Kidney (tissue), 14 donors: ENCODE data around the gene IFT74. TPM values are rescaled to one million over a fixed set of nuclear protein-coding genes. Genes with fewer than 3 reads are reported as not detected.

ENCODE experiments used
- DNase-seq, 5 donors: peaks; one replicate each; pipeline ENCODE4 v3.0.0-alpha.2; 2013 to 2020
- FAIRE-seq: peaks from 2 replicates; lab custom pipeline; 2012; peaks lifted over from hg19 to GRCh38; lab: Jason Lieb, UNC
- H3K27ac ChIP-seq, 2 donors: one replicate each; pipeline ENCODE4 v1.7.0; 2013; ENCODE audit warnings: low read depth in 2 of 2, low read length in 2 of 2, inconsistent platforms in 1 of 2
- H3K27me3 ChIP-seq: one replicate; pipeline ENCODE4 v1.7.1; 2013; ENCODE audit warnings: low read length, inconsistent platforms; ENCODE audit not compliant: control insufficient read depth, insufficient read depth
- H3K36me3 ChIP-seq, 3 donors: one replicate each; pipeline versions ENCODE4 v1.7.0 to v1.7.1; 2013; ENCODE audit warnings: low read length in 3 of 3, control low read depth in 1 of 3, inconsistent platforms in 1 of 3; ENCODE audit not compliant: insufficient read depth in 3 of 3, control insufficient read depth in 2 of 3
- H3K4me1 ChIP-seq, 3 donors: one replicate each; pipeline versions ENCODE4 v1.7.0 to v1.7.1; 2013; ENCODE audit warnings: low read length in 3 of 3, inconsistent platforms in 1 of 3, low read depth in 1 of 3; ENCODE audit not compliant: control insufficient read depth in 2 of 3, insufficient read depth in 2 of 3
- H3K4me3 ChIP-seq, 3 donors: one replicate each; pipeline versions ENCODE4 v1.7.0 to v1.8.1; 2013; ENCODE audit warnings: low read length in 3 of 3, control low read depth in 1 of 3, inconsistent platforms in 1 of 3
- H3K9ac ChIP-seq, 3 donors: one replicate each; pipeline versions ENCODE4 v1.7.0 to v1.7.1; 2013; ENCODE audit warnings: low read length in 3 of 3, control low read depth in 1 of 3, inconsistent platforms in 1 of 3
- H3K9me3 ChIP-seq, 3 donors: one replicate each; pipeline versions ENCODE4 v1.7.0 to v1.7.1; 2013; ENCODE audit warnings: low read length in 3 of 3, control low read depth in 1 of 3, inconsistent platforms in 1 of 3; ENCODE audit not compliant: control insufficient read depth in 2 of 3, insufficient read depth in 1 of 3
- intact Hi-C: fragments of 100-400 bp; cut with DNase I; formaldehyde crosslinking; loops from one replicate; pipeline ENCODE4 v1.11.1; 2022
- polyA plus RNA-seq: library from polyadenylated mRNA; stranded (reverse); fragments of 350-450 nt; fragmentation: Illumina TruSeq; extraction: RNeasy Lipid Tissue Mini Kit (QIAGEN cat#74804); gene quantifications from one replicate; pipeline ENCODE4 v1.2.3, GENCODE V29; 2014; ENCODE audit warnings: low read depth, low replicate concordance; ENCODE audit not compliant: insufficient read depth
- total RNA-seq: library from RNA; stranded (reverse); fragmentation: NEBNext Ultra II Directional; extraction: Animal tissue kit (Norgen Biotek cat#: 25700); gene quantifications from one replicate; pipeline ENCODE4 v1.2.1, GENCODE V29; 2021
- TF ChIP-seq, protein P1 (sequence below): IDR thresholded peaks from 3 replicates; pipeline ENCODE4 v1.5.1; 2012; ENCODE audit warnings: mild to moderate bottlenecking, moderate library complexity, borderline replicate concordance; ENCODE audit not compliant: insufficient read depth; ENCODE audit errors: extremely low read depth
- donor health status: control.
- donor health status: control.
- donor health status: control.
- donor health status: control.
- donor health status: control.
- donor health status: DM: yes; HTN: yes; CAD: no.
- donor health status: Normal renal cell carcinoma (clear cell type).

Gene IFT74
- total and polyA plus RNA-seq, 2 donors from 2014 or later, result 14.1 to 23.5 TPM

DNA sequence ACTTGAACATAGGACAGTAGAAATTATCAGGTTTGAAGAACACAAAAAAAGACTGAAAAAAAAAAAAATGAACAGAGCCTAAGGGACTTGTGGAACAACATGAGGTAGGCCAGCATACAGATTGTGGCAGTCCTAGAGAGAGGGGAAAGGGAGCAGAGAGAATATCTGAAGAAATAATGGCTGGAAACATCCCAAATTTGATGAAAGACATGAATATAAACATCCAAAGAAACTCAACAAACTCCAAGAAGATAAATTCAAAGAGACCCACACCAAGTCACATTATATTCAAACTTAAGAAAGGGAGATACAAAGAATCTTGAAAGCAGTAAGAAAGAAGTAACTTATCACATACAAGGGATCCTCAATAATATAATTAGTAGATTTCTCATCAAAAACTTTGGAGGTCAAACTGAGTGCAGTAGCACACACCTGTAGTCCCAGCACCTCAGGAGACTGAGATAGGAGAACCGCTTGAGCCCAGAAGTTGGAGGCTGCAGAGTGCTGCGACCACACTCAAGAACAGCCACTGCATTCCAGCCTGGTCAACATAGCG lies 18.3 kb upstream of the IFT74 start:
- H3K27me3 ChIP-seq, result no peaks in the 10 kb centered on the region
- H3K4me1 ChIP-seq, result no peaks in the 10 kb centered on the region
- FAIRE-seq (no peak), DNase-seq (no peak)
- H3K27ac ChIP-seq, result no peak overlapping the region
- intact Hi-C loops, result no loop called here
- H3K9me3 ChIP-seq, result peaks cover 0 to 5% (median 0%) of the 10 kb centered on the region in 3 donors
- H3K36me3 ChIP-seq, result no peaks in the 10 kb centered on the region
- no peak overlapping the region for H3K9ac ChIP-seq
- TF ChIP-seq, protein P1, sequence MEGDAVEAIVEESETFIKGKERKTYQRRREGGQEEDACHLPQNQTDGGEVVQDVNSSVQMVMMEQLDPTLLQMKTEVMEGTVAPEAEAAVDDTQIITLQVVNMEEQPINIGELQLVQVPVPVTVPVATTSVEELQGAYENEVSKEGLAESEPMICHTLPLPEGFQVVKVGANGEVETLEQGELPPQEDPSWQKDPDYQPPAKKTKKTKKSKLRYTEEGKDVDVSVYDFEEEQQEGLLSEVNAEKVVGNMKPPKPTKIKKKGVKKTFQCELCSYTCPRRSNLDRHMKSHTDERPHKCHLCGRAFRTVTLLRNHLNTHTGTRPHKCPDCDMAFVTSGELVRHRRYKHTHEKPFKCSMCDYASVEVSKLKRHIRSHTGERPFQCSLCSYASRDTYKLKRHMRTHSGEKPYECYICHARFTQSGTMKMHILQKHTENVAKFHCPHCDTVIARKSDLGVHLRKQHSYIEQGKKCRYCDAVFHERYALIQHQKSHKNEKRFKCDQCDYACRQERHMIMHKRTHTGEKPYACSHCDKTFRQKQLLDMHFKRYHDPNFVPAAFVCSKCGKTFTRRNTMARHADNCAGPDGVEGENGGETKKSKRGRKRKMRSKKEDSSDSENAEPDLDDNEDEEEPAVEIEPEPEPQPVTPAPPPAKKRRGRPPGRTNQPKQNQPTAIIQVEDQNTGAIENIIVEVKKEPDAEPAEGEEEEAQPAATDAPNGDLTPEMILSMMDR, result no peak
- no peak overlapping the region for H3K4me3 ChIP-seq

DNA sequence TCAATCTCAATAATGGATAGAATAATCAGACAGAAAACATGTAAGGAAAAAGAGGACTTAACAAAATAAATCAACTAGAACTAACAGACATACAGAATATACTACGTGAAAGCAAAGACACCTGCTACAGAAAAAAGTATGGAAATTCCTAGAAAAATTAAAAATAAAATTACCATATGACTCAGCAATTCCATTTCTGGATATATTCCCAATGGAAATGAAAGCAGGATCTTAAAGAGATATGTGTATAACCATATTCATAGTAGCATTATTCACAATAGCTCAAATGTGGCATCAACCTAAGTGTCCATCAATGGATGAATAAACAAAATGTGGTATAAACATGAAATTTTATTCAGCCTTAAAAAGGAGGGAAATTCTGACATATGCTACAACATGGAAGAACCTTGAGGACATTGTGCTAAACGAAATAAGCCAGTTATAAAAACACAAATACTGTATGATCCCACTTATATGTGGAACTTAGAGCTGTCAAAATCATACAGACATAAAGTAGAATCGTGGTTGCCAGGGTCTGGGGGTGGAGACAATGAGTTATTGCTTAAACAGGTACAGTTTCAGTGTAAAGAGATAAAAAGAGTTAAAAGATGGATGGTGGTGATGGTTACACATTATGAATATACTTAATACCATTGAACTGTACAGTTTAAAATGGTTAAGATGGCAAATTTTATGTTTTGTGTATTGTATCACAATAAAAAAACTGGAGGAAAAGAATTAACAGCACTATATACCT lies 16.1 kb upstream of the IFT74 start:
- no peak for FAIRE-seq
- intact Hi-C loops, result no loop called here
- TF ChIP-seq, protein P1, result no peak
- H3K27ac ChIP-seq, result no peak overlapping the region
- DNase-seq, result no peak
- no peaks in the 10 kb centered on the region for H3K36me3 ChIP-seq
- no peaks in the 10 kb centered on the region for H3K27me3 ChIP-seq
- H3K9ac ChIP-seq, result no peak overlapping the region
- H3K4me1 ChIP-seq, result no peaks in the 10 kb centered on the region
- no peak overlapping the region for H3K4me3 ChIP-seq
- peaks cover 0 to 5% (median 0%) of the 10 kb centered on the region in 3 donors for H3K9me3 ChIP-seq

DNA sequence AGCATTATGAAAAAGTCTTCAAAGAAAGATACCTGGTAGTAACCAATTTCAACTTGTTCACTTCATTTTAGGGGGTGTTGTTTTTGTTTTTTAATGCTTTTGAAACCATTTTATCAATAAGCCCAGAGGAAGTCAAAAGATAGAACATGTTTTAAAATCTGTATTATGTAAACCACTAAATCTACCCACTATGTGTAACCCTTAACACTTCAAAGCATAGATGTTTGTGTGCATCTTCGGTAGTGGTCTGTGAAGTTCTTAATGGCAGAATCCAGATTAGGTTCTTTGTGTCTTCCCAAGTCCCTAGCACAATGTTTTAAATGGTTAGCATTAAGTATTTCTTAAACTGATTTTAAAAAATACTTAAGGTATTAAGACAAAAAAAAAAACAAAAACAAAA lies 15.4 kb upstream of the IFT74 start:
- Histone ChIP-seq H3K27me3 (no peaks in the 10 kb centered on the region), H3K9ac (no peak overlapping the region), H3K4me3 (no peak overlapping the region), H3K9me3 (peaks cover 0 to 5% (median 0%) of the 10 kb centered on the region in 3 donors), H3K36me3 (no peaks in the 10 kb centered on the region), H3K4me1 (peaks cover 0 to 3% (median 0%) of the 10 kb centered on the region in 3 donors), H3K27ac (no peak overlapping the region)
- DNase-seq (no peak), FAIRE-seq (no peak)
- TF ChIP-seq, protein P1, result no peak
- intact Hi-C loops, result no loop called here
